Cortex of kidney (tissue), 1 donor: ENCODE data around the gene ODAD4.

Experiments
- DNase-seq: peaks from one replicate; lab custom pipeline; 2025; lab: John Stamatoyannopoulos, UW

Gene ODAD4

GRCh38 chr17:41941168-41941567 is 10.8 kb downstream of the ODAD4 start:
- no peak for DNase-seq

- no peak for DNase-seq
Observed at GRCh38 chr17:41942626-41943373, 12.4 kb downstream of the ODAD4 start.

- no peak for DNase-seq
Observed at GRCh38 chr17:41943492-41943891, 13.1 kb downstream of the ODAD4 start.

GRCh38 chr17:41944943-41945342 is 14.5 kb downstream of the ODAD4 start:
- no peak for DNase-seq

GRCh38 chr17:41948762-41949460 is 18.5 kb downstream of the ODAD4 start:
- DNase-seq, result no peak

GRCh38 chr17:41956522-41956921 is 26.1 kb downstream of the ODAD4 start:
- DNase-seq, result no peak

GRCh38 chr17:41957031-41957868 is 26.8 kb downstream of the ODAD4 start:
- DNase-seq, result no peak

GRCh38 chr17:41957869-41958439 is 27.5 kb downstream of the ODAD4 start:
- DNase-seq, result no peak

GRCh38 chr17:41959030-41959335 is 28.6 kb downstream of the ODAD4 start:
- DNase-seq, result no peak

GRCh38 chr17:41959336-41960095 is 29.1 kb downstream of the ODAD4 start:
- DNase-seq, result no peak

GRCh38 chr17:41962111-41962510 is 31.7 kb downstream of the ODAD4 start:
- DNase-seq, result no peak

- no peak for DNase-seq
Observed at GRCh38 chr17:41962768-41963434, 32.5 kb downstream of the ODAD4 start.

GRCh38 chr17:41965694-41966462 is 35.5 kb downstream of the ODAD4 start:
- no peak for DNase-seq

GRCh38 chr17:41966463-41967140 is 36.2 kb downstream of the ODAD4 start, which contains the start of gene CNP:
Gene CNP, plus strand, starts transcription at chr17:41966795. Its CDS starts 90 bp downstream, at chr17:41966885.
- DNase-seq, result no peak

- DNase-seq, result no peak
Observed at GRCh38 chr17:41967141-41967920, 36.9 kb downstream of the ODAD4 start.

GRCh38 chr17:41967921-41968578 is 37.6 kb downstream of the ODAD4 start:
- DNase-seq, result no peak

- no peak for DNase-seq
Observed at GRCh38 chr17:41968676-41969075, 38.3 kb downstream of the ODAD4 start.

GRCh38 chr17:41970901-41971331 is 40.5 kb downstream of the ODAD4 start:
- DNase-seq, result no peak
